LoVo (cell line): ENCODE results near the gene ZNF160.
A peak's percentile ranks its signal among the peaks of the same experiment; 100 is the strongest.
"Not testable (repeated sequence)": the region's sequence is repeated elsewhere in the genome, so short reads cannot be mapped to it uniquely, and the experiment has no call there.

Experiments used
- DNase-seq: peaks from one replicate; pipeline ENCODE4 v3.0.0-alpha.2; 2016; ENCODE audit warnings: low spot score

The ZNF160 gene

GRCh38 chr19:53103234-53104203, at the start of gene ZNF160:
Gene ZNF160, minus strand, starts transcription at chr19:53103422. Its CDS starts 17,146 bp downstream, at chr19:53086276.
- peak; percentile 95 for DNase-seq

- DNase-seq = no peak
These were observed 44.4 kb upstream of the ZNF160 start for GRCh38 chr19:53147645-53148044.

DNA sequence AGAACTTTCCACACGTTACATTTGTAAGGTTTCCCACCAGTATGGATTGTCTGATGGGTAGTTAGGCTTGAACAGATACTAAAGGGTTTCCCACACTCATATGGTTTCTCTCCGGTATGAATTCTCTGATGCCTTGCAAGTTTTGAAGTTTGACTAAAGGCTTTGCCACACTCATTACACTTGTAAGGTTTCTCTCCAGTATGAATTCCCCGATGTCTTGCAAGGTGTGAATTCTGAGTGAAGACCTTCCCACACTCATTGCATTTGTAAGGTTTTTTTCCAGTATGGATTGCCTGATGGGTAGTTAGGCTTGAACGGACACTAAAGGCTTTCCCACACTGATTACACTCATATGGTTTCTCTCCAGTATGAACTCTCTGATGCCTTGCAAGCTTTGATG, 37.1 kb upstream of the ZNF160 start:
- DNase-seq = no peak

GRCh38 chr19:53136432-53136831, 33.2 kb upstream of the ZNF160 start:
- DNase-seq = no peak

DNA sequence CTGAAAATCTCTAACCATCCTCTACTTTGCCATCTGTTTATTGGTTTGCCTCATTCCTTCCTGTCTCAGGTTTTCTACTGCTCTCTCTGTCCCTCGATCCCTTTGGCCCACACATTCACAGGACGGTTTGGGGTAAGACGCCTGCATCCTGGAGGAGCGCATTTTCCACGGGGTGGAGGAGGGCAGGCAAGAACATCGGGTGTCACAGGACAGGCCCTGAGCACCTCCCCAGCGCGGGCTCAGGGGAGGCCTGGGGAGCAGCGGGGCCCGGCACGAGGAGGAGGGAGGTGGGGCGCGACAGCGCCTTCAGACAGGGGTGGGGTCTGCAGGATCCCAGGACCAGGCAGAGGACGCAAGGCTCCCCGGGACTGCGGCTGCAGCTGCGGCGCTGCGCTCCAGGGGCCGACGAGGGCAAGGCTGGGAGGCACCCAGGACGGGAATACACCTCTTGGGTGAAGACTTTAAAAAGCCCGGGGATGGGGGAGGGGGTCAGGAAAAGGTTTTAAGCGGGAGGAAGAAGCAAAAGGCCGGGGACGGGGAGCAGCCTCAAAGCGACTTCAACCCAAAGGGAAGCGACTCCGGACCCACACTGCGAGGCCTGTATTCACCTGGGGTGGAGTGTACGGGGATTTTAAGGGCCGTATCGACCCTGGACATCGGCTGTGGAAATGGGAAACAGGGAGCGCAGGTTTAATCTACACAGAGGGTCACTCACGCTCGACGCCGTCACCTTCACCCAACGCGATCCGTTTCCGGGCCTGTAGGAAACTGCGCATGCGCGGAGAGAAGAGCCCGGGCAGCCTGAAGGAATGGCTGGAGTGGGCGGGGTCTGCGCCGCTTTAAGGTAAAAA, 29.1 kb upstream of the ZNF160 start, which contains the start of gene ZNF415:
TSS of gene ZNF415 (minus strand) at position 770 of the 851 bp plus-strand sequence. CDS start 10,234 bp downstream, outside the sequence.
- DNase-seq = no peak

DNA sequence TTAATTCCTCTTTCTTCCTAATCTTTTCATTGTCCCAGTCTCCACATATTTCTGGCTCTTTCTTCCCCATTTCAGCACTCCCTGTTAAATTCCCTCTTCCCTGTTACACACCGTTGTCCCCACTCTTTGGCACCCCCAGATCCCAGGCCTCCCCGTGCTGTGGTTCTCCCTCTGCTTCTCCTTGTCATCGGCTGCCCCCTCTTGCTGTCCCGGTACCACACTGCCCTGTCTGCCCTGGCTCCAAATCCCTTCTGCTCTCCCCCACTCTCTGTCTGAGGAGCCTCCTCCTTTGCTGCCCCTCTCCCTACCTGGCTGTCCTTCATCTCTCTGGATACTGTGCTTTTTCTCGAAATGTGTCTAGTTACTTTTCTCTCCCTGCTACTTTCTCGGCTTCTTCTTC, 28.5 kb upstream of the ZNF160 start:
- no peak for DNase-seq

DNA sequence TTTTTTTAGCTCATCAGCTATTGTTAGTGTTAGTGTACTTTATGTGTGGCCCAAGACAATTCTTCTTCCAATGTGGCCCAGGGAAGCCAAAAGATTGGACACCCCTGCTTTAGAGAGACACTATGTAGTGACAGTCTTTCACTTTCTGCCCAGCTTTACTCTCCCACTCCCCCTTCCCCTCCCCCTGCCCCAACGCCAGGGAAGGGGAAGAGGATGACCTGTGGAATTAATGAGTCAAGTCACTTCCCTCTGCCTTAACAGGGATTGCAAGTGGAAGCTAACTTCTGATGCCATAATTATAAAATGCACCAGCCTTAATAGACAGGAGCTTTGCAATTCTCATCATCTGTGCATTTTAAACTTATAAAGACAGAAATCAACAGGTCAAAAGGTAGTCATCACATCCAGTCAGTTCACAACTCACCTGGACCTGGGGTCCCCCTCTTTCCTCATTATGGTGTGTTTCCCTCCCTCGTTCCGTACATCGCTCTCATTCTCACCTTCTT, 27.9 kb upstream of the ZNF160 start:
- DNase-seq = no peak

DNA sequence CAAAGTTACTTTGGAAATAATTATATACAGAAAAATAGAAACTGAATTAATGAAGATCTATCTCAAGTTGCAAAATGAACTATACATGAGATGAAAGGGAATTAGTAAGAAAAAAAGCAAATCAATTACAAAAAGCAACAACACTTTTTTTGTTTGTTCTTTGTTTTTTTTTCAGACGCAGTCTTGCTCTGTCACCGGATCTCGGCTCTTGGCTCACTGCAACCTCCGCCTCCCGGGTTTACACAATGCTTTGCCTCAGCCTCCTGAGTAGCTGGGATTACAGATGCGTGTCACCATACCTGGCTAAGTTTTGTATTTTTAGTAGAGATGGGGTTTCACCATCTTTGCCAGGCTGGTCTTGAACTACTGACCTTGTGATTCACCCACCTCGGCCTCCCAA, 27.3 kb upstream of the ZNF160 start:
- no peak for DNase-seq

DNA sequence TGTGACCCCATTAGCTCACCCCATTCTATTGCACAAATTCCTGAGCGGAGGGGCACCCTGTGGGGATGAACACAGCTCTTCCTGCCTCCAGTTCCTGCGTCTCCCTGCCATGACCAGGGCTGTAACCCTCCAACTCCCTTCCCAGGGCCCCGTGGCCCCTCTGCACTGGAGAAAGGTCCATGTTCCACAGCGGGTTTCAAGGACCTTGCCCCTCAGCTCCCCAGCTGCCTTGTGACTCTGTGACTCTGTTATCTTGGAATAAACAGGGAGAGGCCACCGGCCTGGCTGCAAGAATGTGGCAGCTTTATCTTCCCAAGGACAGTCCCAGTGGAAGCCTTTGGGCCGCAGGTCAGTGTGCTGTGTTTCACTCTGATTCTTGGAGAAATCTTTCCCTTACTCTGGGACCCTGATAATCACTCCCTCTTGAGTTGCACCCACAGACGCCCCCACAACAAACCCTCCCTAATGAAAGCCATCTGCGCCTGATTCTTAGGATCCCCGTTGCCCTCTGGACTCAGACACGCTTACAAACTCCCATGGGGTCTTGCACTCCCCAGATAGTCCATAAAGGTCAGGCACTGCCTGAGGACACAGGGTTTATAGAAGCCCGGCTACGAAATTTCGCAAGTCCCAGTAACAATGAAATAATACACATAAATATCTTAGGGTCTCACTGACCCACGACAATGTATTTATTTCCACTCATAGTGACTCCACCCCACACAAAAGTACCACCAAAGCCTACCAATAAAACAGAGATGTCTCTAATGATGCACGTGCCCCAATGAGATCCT, 23.7 kb upstream of the ZNF160 start:
- not testable (repeated sequence) for DNase-seq

DNA sequence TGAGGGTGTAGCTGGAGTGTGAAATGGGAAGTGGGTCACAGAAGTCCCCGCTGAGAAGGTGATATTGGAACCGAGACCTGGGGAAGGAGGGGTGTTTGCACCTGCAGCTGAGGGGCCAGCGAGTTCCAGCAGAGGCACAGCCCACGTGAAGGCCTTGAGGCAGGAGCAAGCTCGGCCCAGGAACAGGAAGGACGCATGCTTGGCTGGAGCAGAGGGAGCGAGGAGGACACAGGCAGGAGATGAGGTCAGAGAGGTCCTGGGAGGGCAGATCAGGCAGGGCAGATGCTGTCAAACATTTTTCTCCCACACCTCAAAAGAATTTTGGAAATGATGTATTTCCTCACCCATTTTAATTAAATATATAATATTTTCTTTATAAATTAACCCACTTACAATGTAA, 20.2 kb upstream of the ZNF160 start:
- DNase-seq = no peak

- DNase-seq = no peak
These were observed 9.1 kb upstream of the ZNF160 start for GRCh38 chr19:53112286-53112685.

- no peak for DNase-seq
These were observed 6.3 kb upstream of the ZNF160 start for GRCh38 chr19:53109527-53109926.

GRCh38 chr19:53102756-53103233, 427 bp downstream of the ZNF160 start:
- DNase-seq = peak; percentile 8

- no peak for DNase-seq
These were observed 941 bp downstream of the ZNF160 start for GRCh38 chr19:53102206-53102755.

- DNase-seq = no peak
These were observed 1.7 kb downstream of the ZNF160 start for GRCh38 chr19:53101518-53101917.

- not testable (repeated sequence) for DNase-seq
These were observed 4.7 kb downstream of the ZNF160 start for GRCh38 chr19:53098570-53098969.

GRCh38 chr19:53096982-53097690, 6.1 kb downstream of the ZNF160 start:
- not testable (repeated sequence) for DNase-seq

DNA sequence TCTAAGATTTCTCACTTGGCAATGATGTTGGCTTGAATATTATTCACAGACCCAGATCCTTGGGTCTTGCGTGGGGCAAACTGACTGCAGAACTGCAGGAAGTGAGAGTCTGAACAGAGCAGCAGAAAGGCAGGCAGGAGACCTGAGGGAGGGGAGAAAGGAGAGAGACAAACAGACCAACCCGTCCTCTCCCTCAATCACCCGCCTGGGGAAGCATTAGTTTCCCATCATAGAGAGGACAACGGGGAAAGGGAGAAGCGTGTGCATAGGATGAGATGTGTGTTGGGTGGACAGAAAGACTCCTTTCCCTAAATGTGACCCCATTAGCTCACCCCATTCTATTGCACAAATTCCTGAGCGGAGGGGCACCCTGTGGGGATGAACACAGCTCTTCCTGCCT, 6.6 kb downstream of the ZNF160 start:
- DNase-seq = not testable (repeated sequence)

- DNase-seq = no peak
These were observed 8.3 kb downstream of the ZNF160 start for GRCh38 chr19:53094754-53095575.

DNA sequence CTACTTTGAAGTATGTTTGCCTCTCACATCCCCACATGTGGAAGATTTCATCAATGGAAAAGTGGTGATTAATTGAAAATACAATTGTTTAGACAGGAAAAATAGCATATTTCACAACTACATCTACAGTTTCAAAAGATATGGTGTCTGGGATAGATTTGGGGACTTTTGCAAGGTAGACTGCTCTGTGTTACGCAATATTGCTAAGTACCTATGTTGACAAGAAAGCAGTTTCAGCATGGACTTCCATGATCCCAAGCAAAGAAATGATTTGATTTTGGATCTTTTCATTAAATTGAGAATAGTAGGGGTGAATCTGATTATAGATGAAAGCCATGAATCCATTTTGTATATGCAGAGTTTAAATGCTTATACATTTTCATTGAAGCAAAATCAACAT, 10.5 kb downstream of the ZNF160 start:
- no peak for DNase-seq
